ENCODE data around the gene ACSL4.

ACSL4 gene

DNA sequence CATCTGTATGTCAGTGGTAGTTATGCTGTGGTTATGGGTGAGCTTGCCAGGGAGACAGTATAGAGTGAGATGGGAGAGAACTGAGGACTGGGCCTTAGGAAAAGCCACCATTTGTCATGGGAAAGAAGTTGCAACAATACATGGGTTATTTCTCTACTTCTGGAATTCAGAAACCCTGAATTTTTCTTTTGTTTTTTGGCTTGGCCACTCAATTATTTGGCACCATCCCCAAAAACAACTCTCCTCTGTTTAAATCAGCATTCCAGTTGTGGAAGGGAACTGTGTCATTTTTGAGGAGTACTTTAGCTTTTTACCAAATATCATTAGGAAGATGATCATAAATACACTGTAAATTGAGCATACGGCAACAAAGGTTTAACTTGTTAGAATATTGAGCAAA is 41.1 kb upstream of the ACSL4 start:
- DNase-seq (ENCODE audit: low spot score) = no peak
- in situ Hi-C loops (cut with MboI; ENCODE audit: low sequenced_read_pairs, unreplicated experiment) = no loop called here
- TF ChIP-seq, protein P1, sequence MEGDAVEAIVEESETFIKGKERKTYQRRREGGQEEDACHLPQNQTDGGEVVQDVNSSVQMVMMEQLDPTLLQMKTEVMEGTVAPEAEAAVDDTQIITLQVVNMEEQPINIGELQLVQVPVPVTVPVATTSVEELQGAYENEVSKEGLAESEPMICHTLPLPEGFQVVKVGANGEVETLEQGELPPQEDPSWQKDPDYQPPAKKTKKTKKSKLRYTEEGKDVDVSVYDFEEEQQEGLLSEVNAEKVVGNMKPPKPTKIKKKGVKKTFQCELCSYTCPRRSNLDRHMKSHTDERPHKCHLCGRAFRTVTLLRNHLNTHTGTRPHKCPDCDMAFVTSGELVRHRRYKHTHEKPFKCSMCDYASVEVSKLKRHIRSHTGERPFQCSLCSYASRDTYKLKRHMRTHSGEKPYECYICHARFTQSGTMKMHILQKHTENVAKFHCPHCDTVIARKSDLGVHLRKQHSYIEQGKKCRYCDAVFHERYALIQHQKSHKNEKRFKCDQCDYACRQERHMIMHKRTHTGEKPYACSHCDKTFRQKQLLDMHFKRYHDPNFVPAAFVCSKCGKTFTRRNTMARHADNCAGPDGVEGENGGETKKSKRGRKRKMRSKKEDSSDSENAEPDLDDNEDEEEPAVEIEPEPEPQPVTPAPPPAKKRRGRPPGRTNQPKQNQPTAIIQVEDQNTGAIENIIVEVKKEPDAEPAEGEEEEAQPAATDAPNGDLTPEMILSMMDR (IDR thresholded peaks at IDR 0.05; ENCODE audit: borderline replicate concordance, control extremely low read depth, extremely low read depth, insufficient read depth, missing control alignments) = no peak

DNA sequence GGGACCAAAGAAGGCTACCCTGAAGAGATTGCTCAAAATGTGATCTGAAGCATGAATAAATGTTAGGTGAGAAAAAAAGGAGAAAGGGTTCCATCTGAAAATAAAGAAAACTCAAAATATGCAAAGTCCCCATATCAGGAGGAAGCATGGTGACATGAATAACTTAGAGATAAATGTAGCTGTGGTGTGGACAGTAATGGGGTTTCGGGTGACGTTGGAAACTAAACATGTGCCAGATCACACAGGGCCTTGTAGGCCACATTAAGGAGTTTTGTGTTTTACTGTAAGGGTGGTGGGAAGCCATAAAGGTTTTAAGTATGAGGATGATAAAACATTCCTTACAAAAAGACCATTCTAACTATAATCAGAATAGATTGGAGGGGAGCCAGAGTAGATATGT is 40.3 kb upstream of the ACSL4 start:
- peak; percentile 11 for DNase-seq (ENCODE audit: low spot score)

DNA sequence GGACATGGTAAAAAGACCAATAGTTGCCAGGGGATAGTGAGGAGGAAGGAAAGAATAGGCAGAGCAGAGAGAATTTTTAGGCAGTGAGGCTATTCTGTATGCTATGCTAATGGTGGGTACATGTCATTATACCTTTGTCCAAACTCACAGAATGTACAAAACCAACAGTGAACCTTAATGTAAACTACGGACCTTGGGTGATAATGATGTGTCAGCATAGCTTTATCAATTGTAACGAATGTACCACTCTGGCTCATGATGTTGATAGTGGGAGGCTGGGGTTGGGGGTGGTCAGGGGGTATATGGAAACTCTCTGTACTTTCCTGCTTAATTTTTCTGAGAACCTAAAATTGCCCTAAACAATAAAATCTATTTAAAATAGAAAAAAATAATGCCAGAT is 37.7 kb upstream of the ACSL4 start:
- in situ Hi-C loops (cut with MboI; ENCODE audit: low sequenced_read_pairs, unreplicated experiment) = no loop called here
- TF ChIP-seq, protein P1 (IDR thresholded peaks at IDR 0.05; ENCODE audit: borderline replicate concordance, control extremely low read depth, extremely low read depth, insufficient read depth, missing control alignments) = no peak
- DNase-seq (ENCODE audit: low spot score) = no peak

More for the DNA sequence above, 40.3 kb upstream of the ACSL4 start:
- in situ Hi-C loops (cut with MboI; ENCODE audit: low sequenced_read_pairs, unreplicated experiment) = no loop called here
- TF ChIP-seq, protein P1 (IDR thresholded peaks at IDR 0.05; ENCODE audit: borderline replicate concordance, control extremely low read depth, extremely low read depth, insufficient read depth, missing control alignments) = no peak

DNA sequence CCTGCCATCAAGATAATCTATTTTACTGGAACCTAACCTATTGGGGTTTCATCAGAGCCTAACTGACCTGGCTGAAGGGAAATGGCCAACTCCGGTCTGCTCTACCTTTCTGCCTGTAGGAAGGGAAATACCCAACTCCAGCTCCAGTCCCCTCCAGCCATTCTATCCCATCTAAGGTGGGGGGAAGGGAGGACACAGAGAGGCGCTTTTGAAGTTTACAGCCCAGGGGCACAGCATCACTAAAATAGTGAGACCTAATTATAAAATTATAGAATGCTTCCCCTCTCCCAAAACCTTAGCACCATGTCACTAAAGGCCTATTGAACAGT is 27.8 kb upstream of the ACSL4 start:
- TF ChIP-seq, protein P1 (IDR thresholded peaks at IDR 0.05; ENCODE audit: borderline replicate concordance, control extremely low read depth, extremely low read depth, insufficient read depth, missing control alignments) = no peak
- DNase-seq (ENCODE audit: low spot score) = no peak
- in situ Hi-C loops (cut with MboI; ENCODE audit: low sequenced_read_pairs, unreplicated experiment) = no loop called here

DNA sequence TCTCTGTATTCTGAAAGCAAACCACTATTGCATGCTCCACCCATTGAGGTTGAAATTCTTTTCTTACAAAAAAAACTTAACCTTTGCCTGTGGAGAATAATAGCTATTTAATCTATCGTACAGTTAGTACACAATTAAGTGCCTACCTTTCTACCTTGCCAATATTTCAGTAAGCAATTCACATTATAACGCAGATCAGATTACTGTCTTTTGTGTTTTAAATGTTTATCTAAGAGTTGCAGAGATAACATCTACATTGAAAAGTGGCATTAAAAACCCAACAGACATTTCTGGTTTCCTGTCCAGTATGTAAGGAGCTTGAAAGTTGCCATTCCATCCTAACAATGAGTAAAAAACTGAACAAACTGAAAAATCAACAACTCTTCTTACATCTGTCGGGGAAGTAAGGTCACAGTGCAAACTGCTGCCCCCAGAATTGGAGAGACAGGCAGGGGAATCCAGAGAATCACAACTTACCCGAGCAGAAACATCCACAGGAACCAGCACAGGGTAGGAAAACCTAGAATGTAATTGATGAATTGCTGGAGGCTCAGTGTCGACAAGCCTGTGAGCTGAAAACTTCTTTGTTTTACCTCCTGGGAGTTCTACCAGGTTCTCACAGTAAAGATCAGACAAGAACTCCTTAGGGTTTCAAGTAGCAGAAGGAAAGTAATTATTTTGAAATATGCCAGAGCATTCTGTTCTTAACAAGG is 27.3 kb upstream of the ACSL4 start:
- TF ChIP-seq, protein P1 (IDR thresholded peaks at IDR 0.05; ENCODE audit: borderline replicate concordance, control extremely low read depth, extremely low read depth, insufficient read depth, missing control alignments) = no peak
- no peak for DNase-seq (ENCODE audit: low spot score)
- in situ Hi-C loops (cut with MboI; ENCODE audit: low sequenced_read_pairs, unreplicated experiment) = no loop called here

DNA sequence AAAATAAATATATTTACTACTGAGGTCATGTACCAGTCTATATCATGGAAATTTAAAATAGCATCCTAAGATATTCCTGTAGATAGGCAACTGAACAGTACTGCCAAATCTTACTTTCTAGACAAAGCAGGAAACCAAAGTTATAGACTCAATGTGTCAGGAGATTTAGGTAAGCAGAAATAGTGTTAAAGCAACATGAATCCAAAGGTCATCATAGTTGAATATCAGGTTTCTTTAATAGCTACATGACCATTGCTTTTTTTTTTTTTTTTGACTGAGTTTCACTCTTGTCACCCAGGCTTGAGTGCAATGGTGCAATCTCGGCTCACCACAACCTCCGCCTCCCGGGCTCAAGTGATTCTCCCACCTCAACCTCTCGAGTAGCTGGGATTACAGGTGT is 20.2 kb upstream of the ACSL4 start:
- in situ Hi-C loops (cut with MboI; ENCODE audit: low sequenced_read_pairs, unreplicated experiment) = no loop called here
- DNase-seq (ENCODE audit: low spot score) = no peak
- TF ChIP-seq, protein P1 (IDR thresholded peaks at IDR 0.05; ENCODE audit: borderline replicate concordance, control extremely low read depth, extremely low read depth, insufficient read depth, missing control alignments) = no peak

All from GM13976 (cell line).